SHP77 (cell line): ENCODE data around the gene NRBF2.

Source experiments
- DNase-seq, 2 experiments: peaks; one replicate each; lab custom pipeline; 2025; lab: John Stamatoyannopoulos, UW

Gene NRBF2

GRCh38 chr10:63164166-63164623 is 31.1 kb downstream of the NRBF2 start:
- DNase-seq: no peak

DNA sequence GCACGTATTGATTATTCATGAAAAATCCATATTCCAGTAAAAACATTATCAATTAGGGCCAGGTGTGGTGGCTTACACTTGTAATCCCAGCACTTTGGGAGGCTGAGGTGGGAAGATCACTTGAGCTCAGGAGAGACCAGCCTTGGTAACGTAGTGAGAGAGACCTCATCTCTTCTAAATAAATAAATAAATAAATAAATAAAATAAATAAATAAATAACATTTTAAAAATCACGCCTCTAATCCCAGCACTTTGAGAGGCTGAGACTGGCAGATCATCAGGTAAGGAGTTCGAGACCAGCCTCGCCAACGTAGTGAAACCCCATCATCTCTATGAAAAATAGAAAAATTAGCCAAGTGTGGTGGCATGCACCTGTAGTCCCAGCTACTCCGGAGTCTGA is 32.1 kb downstream of the NRBF2 start:
- DNase-seq: no peak

DNA sequence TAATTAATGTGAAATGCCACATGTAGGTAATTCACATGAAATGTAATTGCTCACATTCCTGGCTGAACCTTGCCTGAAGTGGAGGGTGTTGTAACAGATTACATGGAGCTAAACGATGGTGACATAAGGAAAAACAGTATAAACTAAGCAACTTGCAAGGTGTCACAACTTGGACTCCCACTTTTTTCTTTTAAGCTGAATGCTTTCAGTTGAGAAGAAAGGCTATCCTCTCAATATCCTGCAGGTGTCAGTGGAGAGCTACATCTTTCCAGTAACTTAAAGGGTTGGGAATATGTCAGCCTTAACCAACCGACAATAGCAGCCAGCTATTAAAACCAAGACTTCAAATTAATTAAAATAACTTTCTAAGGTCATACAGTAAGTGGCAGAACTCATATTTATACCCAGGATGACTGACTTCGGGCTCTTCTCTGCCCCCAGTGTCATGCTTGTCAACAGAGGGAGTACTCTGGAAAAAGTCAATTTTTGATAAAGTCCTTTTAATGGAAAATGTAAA is 33.7 kb downstream of the NRBF2 start:
- peak; percentile 19 to 33 for DNase-seq

- no peak for DNase-seq
Measured at GRCh38 chr10:63168821-63169462, 35.8 kb downstream of the NRBF2 start.

DNA sequence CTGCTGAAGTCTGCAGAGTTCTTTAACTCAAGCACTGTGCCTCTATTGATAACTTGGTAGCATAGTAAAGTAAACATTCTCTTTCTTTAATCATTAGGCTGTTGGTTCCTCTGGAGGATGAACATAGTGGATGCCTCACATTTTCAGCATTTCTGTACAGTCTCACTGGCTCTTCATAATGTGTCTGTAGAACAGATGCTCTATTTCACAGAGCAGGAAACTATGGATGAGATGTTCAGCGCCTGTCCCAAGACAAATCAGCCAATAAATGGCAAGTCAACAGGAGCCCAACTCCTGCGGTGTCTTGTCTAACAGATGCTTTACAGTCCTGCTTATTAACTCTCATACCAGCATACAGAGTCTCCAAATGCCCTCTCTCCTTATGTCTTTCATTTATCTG is 36.5 kb downstream of the NRBF2 start:
- DNase-seq: no peak

DNA sequence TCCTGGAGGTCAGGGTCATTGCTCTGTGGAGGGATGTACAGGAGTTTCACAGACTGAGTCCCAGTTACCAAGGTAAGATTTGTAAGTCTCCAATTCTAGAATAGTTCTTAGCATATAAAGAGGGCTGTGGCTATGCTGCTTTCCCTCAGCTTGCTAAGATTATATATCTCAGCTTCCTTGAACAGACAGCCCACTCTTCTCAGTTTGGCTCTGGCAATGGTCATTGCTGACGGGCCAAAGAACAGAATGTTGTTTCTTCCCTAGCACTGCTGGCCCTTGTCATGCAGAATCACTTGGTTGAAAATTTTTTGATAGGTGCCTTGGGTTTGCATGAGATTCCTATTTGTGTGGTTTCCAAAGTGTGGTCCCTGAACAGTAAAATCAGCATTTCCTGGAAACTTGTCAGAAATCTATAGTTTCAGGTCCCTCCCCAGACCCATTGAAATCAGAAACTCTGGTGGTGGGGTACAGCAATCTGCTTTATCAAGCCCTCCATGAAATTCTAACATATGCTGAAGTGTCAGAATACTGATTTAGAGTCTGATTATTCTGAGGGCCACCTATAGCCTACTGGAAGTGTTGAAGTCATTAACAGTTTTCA is 38.2 kb downstream of the NRBF2 start:
- DNase-seq: no peak

DNA sequence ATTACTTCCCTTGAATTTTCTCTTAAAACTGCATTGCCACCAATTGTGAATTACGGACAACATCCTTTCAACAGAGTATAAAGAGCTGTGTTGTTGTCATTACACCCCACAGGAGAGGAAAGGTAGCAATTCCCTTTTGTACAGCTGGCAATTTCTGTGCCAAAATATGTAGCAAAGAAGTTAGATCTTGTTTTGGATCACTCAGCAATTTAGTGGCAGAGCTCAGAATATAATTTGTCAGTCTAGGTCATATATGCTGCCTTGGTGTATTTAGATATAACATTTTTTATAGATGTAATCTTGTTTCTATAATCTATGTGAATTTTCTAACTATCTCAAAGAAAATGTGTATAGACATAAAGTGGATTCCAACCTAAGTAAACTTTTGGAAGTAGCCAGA is 38.8 kb downstream of the NRBF2 start:
- DNase-seq: no peak

- DNase-seq: no peak
Measured at GRCh38 chr10:63173468-63174232, 40.5 kb downstream of the NRBF2 start.

DNA sequence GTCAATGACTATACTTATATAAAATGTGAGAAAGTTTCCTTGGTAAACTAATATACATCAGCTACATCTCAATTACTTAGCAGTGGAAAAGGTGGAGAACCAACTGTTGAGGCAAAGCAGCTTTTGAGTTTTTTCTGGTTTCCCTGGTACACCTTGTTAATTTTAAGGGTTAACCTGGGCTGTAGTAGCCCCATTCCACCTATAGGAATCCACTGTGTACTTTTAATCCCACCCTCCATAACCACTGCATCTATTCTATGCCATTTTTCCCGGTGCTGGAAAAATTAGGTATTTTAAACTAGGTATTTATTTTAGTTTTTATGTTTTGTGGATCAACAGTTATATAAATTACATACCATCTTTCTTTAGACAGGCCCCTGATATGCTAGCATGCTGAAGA is 42.4 kb downstream of the NRBF2 start:
- no peak for DNase-seq

DNA sequence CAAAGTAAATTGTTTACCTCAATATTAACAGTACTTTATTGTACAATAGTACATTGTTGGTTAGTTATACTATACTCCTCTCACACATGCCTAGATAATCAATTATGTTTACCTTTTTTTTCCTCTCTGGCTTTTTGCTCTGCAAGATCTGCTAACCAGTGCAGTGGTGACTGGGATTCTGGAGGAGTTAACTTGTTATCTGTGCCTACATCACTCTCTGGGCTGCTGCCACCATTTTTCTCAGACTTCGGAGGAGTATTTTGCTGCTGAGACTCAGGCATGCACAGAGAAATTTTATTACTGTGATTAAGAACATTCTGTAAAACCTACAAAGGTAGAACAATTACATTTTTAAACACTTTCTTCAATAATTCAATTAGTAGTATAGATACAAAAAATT is 59.7 kb downstream of the NRBF2 start:
- DNase-seq: no peak

- no peak for DNase-seq
Measured at GRCh38 chr10:63197344-63198092, 64.4 kb downstream of the NRBF2 start.

- DNase-seq: no peak
Measured at GRCh38 chr10:63199716-63200115, 66.6 kb downstream of the NRBF2 start.

DNA sequence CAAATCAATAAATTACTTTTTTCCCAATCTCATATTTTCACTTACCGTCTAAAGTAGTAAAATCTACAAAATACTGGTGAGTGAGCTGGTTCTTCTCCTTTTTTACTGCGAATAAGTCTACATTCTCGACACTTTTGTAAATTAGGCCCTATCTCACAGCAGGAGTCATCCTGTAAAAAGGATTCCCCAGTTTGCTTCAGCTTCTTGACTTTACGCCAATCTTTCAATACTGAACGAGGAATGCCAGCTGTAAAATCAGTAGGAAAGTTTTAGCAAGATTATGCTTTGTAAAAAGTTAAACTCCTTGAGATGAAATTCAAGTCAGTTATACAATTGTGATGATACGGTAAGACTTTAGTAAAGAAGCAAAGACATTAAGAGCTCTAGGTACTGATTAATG is 67.3 kb downstream of the NRBF2 start:
- no peak for DNase-seq

DNA sequence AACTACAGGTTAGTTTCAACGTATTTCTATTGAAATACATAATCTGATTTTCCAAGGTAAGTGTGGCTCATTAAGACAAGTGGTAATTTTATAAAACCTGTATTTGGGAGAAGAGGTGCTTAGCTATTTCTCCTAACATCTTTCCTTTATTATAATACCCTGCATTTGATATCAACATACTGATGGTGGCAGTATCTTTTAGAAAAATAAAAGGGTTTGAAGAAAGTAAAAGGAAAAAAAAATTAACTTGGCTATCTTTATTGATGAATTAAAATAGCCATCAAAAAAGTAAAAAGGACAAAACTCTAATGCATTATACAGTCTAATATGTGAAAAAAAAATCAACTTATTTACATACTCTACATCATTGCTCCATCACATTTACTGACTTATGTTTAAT is 68.0 kb downstream of the NRBF2 start:
- DNase-seq: no peak
